A549 (cell line): ENCODE results near the gene OBP2A. TPM values are rescaled to one million over a fixed set of nuclear protein-coding genes. Genes with fewer than 3 reads are reported as not detected.

Source experiments
- ATAC-seq, 2 experiments: fragments of 200-7000 bp in 1 of 2; fragments of >200 bp in 1 of 2; cut with Nextera tagmentation in 1 of 2; cut with Tn5 transposase in 1 of 2; 3 replicates each; pipeline versions ENCODE4 v1.8.0 to v1.9.1; 2018 to 2020; ENCODE audit warnings: mild to moderate bottlenecking in 1 of 2, moderate library complexity in 1 of 2
- CTCF ChIA-PET: fragments of 300-600 bp; sonication (Branson Sonifier 250); formaldehyde crosslinking; extraction: SDS; loops from one replicate; lab custom pipeline; 2021; ENCODE audit warnings: antibody characterized with exemption, inconsistent platforms; lab: Yijun Ruan, JAX
- POLR2A ChIA-PET: fragments of 350-600 bp; formaldehyde crosslinking; extraction: SDS; loops from one replicate; lab custom pipeline; 2021; ENCODE audit warnings: antibody characterized with exemption, inconsistent platforms; lab: Yijun Ruan, JAX
- DNase-seq, 2 experiments: peaks; one replicate each; pipeline versions ENCODE4 v3.0.0 to v3.0.0-alpha.2; 2011 to 2016; ENCODE audit warnings: low read depth in 1 of 2, low spot score in 1 of 2
- FAIRE-seq: peaks from 2 replicates; lab custom pipeline; 2011; peaks lifted over from hg19 to GRCh38; lab: Jason Lieb, UNC
- H3K27ac ChIP-seq, 2 experiments: fragments of >200 bp; sonication (Bioruptor Twin); formaldehyde crosslinking; 3 replicates each; pipeline ENCODE4 v1.5.1; 2016 to 2017
- H3K4me1 ChIP-seq: fragments of >200 bp; sonication (Bioruptor Twin); formaldehyde crosslinking; 3 replicates; pipeline ENCODE4 v1.6.1; 2016
- H3K4me2 ChIP-seq: fragments of >200 bp; sonication (Bioruptor Twin); formaldehyde crosslinking; 3 replicates; pipeline ENCODE4 v1.6.1; 2016
- H3K4me3 ChIP-seq: fragments of >200 bp; sonication (Bioruptor Twin); formaldehyde crosslinking; 3 replicates; pipeline ENCODE4 v1.5.1; 2016
- H3K9me3 ChIP-seq: fragments of >200 bp; sonication (Bioruptor Twin); formaldehyde crosslinking; 3 replicates; pipeline ENCODE4 v1.6.1; 2016
- ATOH8 ChIP-seq: fragments of 250-450 bp; sonication (Bioruptor Pico); IDR thresholded peaks from 2 replicates; pipeline ENCODE4 v1.5.0; 2020; ENCODE audit warnings: low read depth, mild to moderate bottlenecking, moderate library complexity
- BCL3 ChIP-seq: fragments of >200 bp; sonication (Bioruptor Twin); formaldehyde crosslinking; IDR thresholded peaks from 3 replicates; pipeline ENCODE4 v1.6.1; 2016
- CBX2 ChIP-seq: fragments of 200-600 bp; sonication (generic); IDR thresholded peaks from 2 replicates; pipeline ENCODE4 v1.6.1; 2016; ENCODE audit warnings: low read depth, mild to moderate bottlenecking, borderline replicate concordance
- GATA3 ChIP-seq: IDR thresholded peaks from 2 replicates; pipeline ENCODE4 v1.6.1; 2012; ENCODE audit warnings: borderline replicate concordance
- HDAC2 ChIP-seq: fragments of 200-600 bp; sonication (generic); IDR thresholded peaks from 2 replicates; pipeline ENCODE4 v1.6.1; 2016
- HOXB13 ChIP-seq: fragments of 250-450 bp; sonication (Bioruptor Pico); IDR thresholded peaks from 2 replicates; pipeline ENCODE4 v1.5.0; 2020; ENCODE audit warnings: low read depth, mild to moderate bottlenecking, moderate library complexity
- KDM1A ChIP-seq: fragments of 200-600 bp; sonication (generic); IDR thresholded peaks from 2 replicates; pipeline ENCODE4 v1.6.1; 2016; ENCODE audit warnings: low read depth, mild to moderate bottlenecking
- KDM5A ChIP-seq: fragments of 200-600 bp; sonication (generic); IDR thresholded peaks from 2 replicates; pipeline ENCODE4 v1.6.1; 2016; ENCODE audit warnings: antibody characterized with exemption, mild to moderate bottlenecking
- MAZ ChIP-seq: fragments of 150-350 bp; IDR thresholded peaks from 2 replicates; pipeline ENCODE4 v1.6.1; 2014; ENCODE audit warnings: antibody characterized with exemption, low read depth, low read length, borderline replicate concordance
- NPAS2 ChIP-seq: fragments of 250-450 bp; sonication (Bioruptor Pico); IDR thresholded peaks from 2 replicates; pipeline ENCODE4 v1.8.0; 2022; ENCODE audit warnings: mild to moderate bottlenecking, moderate library complexity, borderline replicate concordance
- NR3C1 ChIP-seq: fragments of >200 bp; sonication (Bioruptor Twin); formaldehyde crosslinking; IDR thresholded peaks from 3 replicates; pipeline ENCODE4 v1.6.1; 2017
- PHF8 ChIP-seq: fragments of 200-600 bp; sonication (generic); IDR thresholded peaks from 2 replicates; pipeline ENCODE4 v1.6.1; 2016; ENCODE audit warnings: low read depth, mild to moderate bottlenecking, antibody characterized with exemption, moderate library complexity, borderline replicate concordance
- POLR2A ChIP-seq: IDR thresholded peaks from 2 replicates; pipeline ENCODE4 v1.6.1; 2012; ENCODE audit warnings: mild to moderate bottlenecking, low read length
- POLR2AphosphoS2 ChIP-seq: conservative IDR thresholded peaks from 2 replicates; pipeline ENCODE4 v1.6.1; 2012; ENCODE audit warnings: low read length, improper control_type of control experiment, inconsistent platforms
- RAD21 ChIP-seq, 2 experiments: fragments of >200 bp in 1 of 2; sonication (Bioruptor Twin) in 1 of 2; formaldehyde crosslinking in 1 of 2; IDR thresholded peaks in 1 of 2; conservative IDR thresholded peaks in 1 of 2; 2 replicates in 1 of 2; 3 replicates in 1 of 2; pipeline ENCODE4 v1.6.1; 2012 to 2018; ENCODE audit warnings: inconsistent platforms in 1 of 2
- RARB ChIP-seq: fragments of 250-450 bp; sonication (Bioruptor Pico); IDR thresholded peaks from 2 replicates; pipeline ENCODE4 v1.8.0; 2021; ENCODE audit warnings: mild to moderate bottlenecking, moderate library complexity
- REST ChIP-seq: fragments of 200-600 bp; sonication (generic); IDR thresholded peaks from 2 replicates; pipeline ENCODE4 v1.6.1; 2016; ENCODE audit warnings: antibody characterized with exemption, mild to moderate bottlenecking, moderate library complexity
- RFX5 ChIP-seq: fragments of 450-650 bp; IDR thresholded peaks from 2 replicates; pipeline ENCODE4 v1.7.1; 2014; ENCODE audit warnings: antibody characterized with exemption, mild to moderate bottlenecking, moderate library complexity
- SMC3 ChIP-seq: fragments of >200 bp; sonication (Bioruptor Twin); formaldehyde crosslinking; IDR thresholded peaks from 3 replicates; pipeline ENCODE4 v1.6.1; 2018; ENCODE audit warnings: inconsistent platforms
- TP53 ChIP-seq: fragments of 250-450 bp; sonication (Bioruptor Pico); IDR thresholded peaks from 2 replicates; pipeline ENCODE4 v1.5.0; 2021; ENCODE audit warnings: mild to moderate bottlenecking, moderate library complexity
- USF2 ChIP-seq: fragments of 450-650 bp; IDR thresholded peaks from 2 replicates; pipeline ENCODE4 v1.6.1; 2014; ENCODE audit warnings: antibody characterized with exemption
- ZC3H11A ChIP-seq: fragments of 450-650 bp; IDR thresholded peaks from 2 replicates; pipeline ENCODE4 v1.6.1; 2014; ENCODE audit warnings: antibody characterized with exemption, mild to moderate bottlenecking
- WGBS: methylation state at CpG from one replicate; pipeline ENCODE4 v1.1.6; 2017; ENCODE audit errors: missing lambda C conversion rate; 5-methylcytosine and 5-hydroxymethylcytosine counted together
- polyA plus RNA-seq, 4 experiments: library from polyadenylated mRNA; depleted of rRNA in 3 of 4; stranded (reverse); fragments of >200 nt; fragmentation: RNase III in 1 of 4; extraction: RNeasy Plus Mini Kit Qiagen cat#74134 plus additional on column Dnase treatment in 1 of 4; gene quantifications; 2 replicates in 3 of 4; 3 replicates in 1 of 4; pipeline ENCODE4 v1.2.3, GENCODE V29; 2011 to 2017

Gene OBP2A
- polyA plus RNA-seq, 2 of the 4 experiments (the other 2 are of a cell fraction), result not detected

- no peaks in the 10 kb centered on the region for H3K9me3 ChIP-seq
- no peak for ATAC-seq
- no peak overlapping the region for H3K4me3 ChIP-seq
- DNase-seq, result no peak
- no peaks in the 10 kb centered on the region for H3K4me1 ChIP-seq
- H3K4me2 ChIP-seq, result no peak overlapping the region
- POLR2A ChIA-PET, result no interaction called here
- FAIRE-seq, result no peak
- H3K27ac ChIP-seq, result no peak overlapping the region
- TF ChIP-seq BCL3 (no peak), NPAS2 (no peak), KDM5A (no peak), SMC3 (no peak), POLR2A (no peak), RARB (CRISPR knock-in tag) (no peak), ATOH8 (CRISPR knock-in tag) (no peak), REST (no peak), HDAC2 (no peak), PHF8 (no peak), NR3C1 (no peak), MAZ (no peak), KDM1A (no peak), CBX2 (no peak), HOXB13 (CRISPR knock-in tag) (no peak)
- 66% methylated on average over 2 of the region's 2 CpGs for WGBS
- CTCF ChIA-PET, result interaction anchor here (1.1 kb wide), 1 partner anchor 9 kb away, joined by 4 read pairs; no protein-coding TSS in a partner anchor
These were observed 36.5 kb upstream of the OBP2A start for GRCh38 chr9:135509458-135509857.

- FAIRE-seq (no peak), DNase-seq (no peak), ATAC-seq (no peak)
- Histone ChIP-seq H3K4me2 (no peak overlapping the region), H3K27ac (no peak overlapping the region), H3K9me3 (no peaks in the 10 kb centered on the region), H3K4me3 (no peak overlapping the region), H3K4me1 (no peaks in the 10 kb centered on the region)
- 64% methylated on average over 10 of the region's 10 CpGs for WGBS
- ChIA-PET POLR2A (no interaction called here), CTCF (interaction anchor here (1.2 to 1.5 kb wide), 2 partner anchors 8 to 10 kb away, joined by 4 to 8 read pairs; no protein-coding TSS in a partner anchor)
- TF ChIP-seq RFX5, result no peak
- TF ChIP-seq RAD21 (conservative IDR thresholded peaks at IDR 0.05 in 1 of 2, IDR thresholded peaks at IDR 0.05 in 1 of 2), result no peak
- no peak for TF ChIP-seq GATA3
These were observed 33.7 kb upstream of the OBP2A start for GRCh38 chr9:135512241-135512603.

- Histone ChIP-seq H3K4me3 (no peak overlapping the region), H3K4me2 (no peak overlapping the region), H3K4me1 (no peaks in the 10 kb centered on the region), H3K27ac (no peak overlapping the region)
- WGBS, result 45% methylated on average over 5 of the region's 7 CpGs
- ChIA-PET POLR2A (no interaction called here), CTCF (interaction anchor here (0.6 to 1.5 kb wide), 3 partner anchors 9 to 13 kb away, joined by 3 to 8 read pairs (median 4); no protein-coding TSS in a partner anchor)
- DNase-seq (no peak), ATAC-seq (no peak; a peak in 1 of 6 replicates)
- TF ChIP-seq ZC3H11A (no peak), HDAC2 (no peak), USF2 (no peak), PHF8 (no peak), TP53 (CRISPR knock-in tag) (no peak), POLR2AphosphoS2 (no peak), ATOH8 (CRISPR knock-in tag) (no peak)
- TF ChIP-seq, all 56 proteins: peak for 0
- no peaks in the 10 kb centered on the region for H3K9me3 ChIP-seq
- FAIRE-seq, result no peak
These were observed 33.0 kb upstream of the OBP2A start for GRCh38 chr9:135512904-135513303.
